HG03520 (cell line): ENCODE results near the gene TLR8.
"Not testable (repeated sequence)": the region's sequence is repeated elsewhere in the genome, so short reads cannot be mapped to it uniquely, and the experiment has no call there.

Source experiments
- ATAC-seq: cut with Tn5 transposase; IDR thresholded peaks from one replicate; pipeline ENCODE4 v1.9.1; 2021; ENCODE audit warnings: mild to moderate bottlenecking, moderate library complexity; ENCODE audit not compliant: unreplicated experiment

TLR8 gene

DNA sequence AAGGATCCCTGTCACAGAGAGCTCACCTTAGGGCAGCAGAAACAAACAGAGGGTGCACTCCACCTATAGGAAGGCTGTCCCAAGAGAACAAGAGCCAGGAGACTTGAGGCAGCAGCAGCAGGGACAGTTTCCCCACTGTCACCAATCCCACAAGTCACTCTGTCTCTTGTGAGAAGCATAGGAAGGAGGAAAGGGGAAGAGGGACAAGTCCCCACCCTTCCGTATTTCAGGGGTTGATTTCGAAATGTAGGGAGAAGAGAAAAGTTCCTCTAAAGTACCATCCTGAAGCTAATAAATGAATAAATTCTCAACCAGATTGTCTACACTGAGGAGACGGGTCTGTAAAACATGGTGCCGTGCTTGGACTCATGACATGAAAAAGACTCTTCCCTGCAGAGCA lies 9.5 kb upstream of the TLR8 start:
- no peak for ATAC-seq

DNA sequence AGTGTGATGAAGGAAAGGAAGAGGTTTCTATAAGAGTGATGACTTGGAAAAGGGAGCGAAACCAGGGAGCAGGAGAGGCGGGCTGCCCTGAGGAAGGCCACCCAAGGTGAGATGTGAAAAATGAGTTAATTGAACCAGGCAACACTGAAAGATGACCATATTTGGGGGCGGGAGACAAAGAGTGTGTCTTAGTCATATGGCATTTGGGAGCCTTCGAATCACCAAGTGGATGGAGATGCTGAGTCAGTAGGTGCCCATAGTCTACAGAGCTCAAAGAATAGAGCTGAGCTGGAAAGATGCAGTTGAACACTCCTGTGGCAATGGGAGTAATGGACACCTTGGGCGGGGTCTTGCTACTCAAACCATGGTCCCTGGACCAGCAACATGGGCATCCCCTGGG lies 8.3 kb upstream of the TLR8 start:
- ATAC-seq, result no peak

DNA sequence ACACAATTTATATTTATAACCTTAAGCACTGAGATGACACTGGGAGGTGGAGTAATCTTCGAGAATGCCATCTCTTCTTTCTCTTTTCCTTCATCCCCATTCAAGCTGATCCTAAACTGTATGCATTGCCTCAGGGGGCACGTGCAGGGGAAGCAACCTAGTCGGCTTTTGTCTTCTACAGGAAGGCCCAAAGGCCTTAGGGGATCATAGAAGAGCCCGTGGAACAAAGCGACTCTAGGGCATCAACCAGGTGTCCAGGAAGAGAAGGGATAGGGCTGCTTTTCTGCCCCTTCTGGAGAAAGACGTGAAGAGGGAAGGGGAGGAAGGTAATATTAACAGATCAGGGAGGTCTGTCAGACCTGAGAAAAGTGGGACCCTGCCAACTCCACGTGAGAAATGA lies 6.9 kb upstream of the TLR8 start:
- no peak for ATAC-seq

DNA sequence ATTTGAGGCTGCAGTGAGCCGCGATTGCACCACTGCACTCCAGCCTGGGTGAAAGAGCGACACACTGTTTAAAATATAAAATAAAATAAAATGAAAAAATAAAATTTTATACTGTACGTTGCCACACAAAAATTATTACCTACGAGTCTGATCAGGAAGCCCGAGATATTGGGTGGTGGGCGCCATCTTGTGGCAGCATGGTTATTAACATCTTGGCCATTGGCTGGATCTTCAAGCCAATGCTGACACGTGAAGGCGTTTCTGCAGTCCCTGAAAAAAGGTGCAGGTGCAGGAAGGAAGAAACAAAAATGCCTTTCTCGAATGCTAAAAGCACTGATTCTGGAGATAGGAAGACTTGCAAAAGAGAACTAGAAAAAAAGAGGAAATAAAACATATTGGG lies 4.9 kb upstream of the TLR8 start:
- peak; percentile 58 for ATAC-seq

DNA sequence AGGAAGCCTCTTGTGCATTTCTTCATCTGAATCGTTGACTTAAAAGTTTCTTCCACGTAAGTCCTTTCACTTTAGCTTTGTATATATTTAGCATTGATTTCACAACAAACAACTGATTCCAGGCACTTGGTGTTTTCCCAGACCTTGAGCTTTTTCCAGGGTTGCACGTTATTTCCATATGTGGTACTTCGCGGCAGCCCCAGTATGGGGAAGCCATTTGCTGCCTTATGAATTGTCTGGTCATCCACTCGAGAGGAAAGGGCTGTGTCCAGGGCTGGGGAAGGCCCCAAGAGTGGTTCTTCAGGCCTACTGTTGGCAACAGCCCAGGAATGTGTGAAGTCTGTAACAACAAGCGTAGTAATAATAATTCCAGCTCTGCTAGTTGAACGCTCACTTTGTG lies 2.8 kb upstream of the TLR8 start:
- no peak for ATAC-seq

DNA sequence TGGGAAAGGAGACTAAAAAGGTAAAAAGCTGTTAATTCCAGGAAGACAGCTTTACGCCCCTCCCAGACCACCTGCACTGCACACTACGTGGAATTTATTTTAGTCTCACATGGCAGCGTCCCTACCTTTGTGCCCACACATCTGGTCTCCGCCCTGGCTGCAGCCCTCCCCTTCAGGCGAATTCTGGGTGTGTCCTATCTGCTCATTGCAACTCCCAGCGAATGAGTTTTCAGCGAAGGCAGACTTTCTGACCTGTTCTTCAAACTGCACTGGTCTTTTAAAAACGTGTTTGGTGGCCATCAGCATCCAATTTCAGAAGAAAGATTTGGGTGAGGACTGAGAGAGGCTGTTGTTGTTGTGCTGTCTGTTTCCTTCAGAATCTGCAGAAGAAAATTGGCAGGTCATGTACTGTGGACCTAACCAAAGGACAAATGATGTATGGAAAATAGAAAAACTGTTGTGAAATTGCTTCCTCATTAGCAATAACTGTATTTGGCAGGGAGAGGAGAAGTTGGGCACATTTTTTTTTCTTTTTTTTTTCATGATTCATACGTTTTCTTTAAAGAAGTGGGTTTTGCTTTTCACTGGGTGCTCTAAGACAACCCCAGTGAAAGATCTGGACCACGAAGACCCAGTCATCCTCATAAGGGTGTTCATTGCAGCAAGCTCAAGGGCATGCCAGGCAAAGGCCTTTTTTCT lies 4.2 kb downstream of the TLR8 start:
- ATAC-seq, result no peak

DNA sequence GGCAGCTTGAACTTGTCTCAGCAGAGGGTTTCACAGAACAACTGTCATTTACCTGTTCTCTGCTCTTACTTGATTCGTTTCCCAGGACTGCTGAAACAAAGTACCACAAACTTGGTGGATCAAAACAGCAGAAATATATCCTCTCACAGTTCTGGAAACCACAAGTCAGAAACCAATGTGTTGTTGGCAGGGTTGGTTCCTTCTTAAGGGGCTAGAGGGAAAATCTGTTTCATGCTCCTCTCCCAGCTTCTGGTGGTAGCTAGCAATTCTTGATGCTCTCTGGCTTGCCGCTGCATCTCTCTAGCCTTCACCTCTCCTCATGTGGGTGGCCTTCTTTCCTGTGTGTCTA lies 4.7 kb downstream of the TLR8 start:
- no peak for ATAC-seq

DNA sequence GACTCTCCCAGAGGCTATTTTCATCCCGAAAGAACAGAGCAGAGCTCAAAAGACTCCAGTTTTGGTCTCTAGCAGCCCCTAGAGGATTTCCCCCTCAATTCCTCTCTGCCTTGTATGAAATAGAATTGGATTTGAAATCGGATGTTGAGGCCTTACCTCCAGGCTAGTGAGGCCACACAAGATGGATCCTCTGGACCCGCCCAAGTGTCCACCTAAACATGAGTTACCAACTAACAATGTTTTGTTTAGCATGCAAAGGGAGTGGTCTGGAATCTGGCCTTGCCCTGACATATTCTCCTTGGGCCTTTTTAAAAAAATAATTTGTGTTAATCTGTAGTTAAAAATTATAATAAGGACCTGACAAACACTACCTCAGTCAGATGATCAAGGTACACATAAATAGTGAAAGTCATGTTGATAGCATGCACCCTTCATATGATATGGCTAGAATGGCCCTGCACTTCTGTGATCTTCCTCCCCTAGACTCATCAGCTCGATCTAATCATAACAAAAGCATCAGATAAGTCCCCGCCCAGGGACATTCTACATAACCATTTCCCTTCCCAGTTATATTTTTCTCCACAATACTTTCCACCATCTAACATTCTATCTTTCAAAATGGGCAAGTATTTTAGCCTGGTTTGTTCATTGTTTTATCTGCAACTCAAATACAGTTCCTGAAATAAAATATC lies 6.5 kb downstream of the TLR8 start:
- ATAC-seq, result no peak

DNA sequence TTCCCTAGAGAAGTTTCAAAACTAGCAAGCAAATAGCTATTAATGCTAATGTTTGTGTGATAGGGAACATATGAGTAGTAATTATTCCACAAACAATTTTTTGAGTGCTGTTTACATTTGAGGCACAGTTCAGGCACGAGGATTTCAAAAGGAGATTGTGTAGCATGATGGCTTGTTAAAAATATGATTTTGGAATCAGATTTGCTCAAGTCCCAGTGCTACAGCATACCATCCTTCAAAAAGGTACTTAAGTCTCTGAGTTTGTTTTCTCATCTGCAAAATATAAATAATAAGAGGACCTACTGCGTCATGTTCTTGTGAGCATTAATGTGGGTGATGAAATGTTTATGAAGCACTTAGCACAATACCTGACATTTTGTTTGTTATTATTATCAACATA lies 11.3 kb downstream of the TLR8 start:
- no peak for ATAC-seq

DNA sequence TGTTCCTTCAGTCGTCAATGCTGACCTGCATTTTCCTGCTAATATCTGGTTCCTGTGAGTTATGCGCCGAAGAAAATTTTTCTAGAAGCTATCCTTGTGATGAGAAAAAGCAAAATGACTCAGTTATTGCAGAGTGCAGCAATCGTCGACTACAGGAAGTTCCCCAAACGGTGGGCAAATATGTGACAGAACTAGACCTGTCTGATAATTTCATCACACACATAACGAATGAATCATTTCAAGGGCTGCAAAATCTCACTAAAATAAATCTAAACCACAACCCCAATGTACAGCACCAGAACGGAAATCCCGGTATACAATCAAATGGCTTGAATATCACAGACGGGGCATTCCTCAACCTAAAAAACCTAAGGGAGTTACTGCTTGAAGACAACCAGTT lies 12.6 kb downstream of the TLR8 start:
- ATAC-seq, result no peak

DNA sequence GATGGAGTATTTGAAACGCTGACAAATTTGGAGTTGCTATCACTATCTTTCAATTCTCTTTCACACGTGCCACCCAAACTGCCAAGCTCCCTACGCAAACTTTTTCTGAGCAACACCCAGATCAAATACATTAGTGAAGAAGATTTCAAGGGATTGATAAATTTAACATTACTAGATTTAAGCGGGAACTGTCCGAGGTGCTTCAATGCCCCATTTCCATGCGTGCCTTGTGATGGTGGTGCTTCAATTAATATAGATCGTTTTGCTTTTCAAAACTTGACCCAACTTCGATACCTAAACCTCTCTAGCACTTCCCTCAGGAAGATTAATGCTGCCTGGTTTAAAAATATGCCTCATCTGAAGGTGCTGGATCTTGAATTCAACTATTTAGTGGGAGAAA lies 13.2 kb downstream of the TLR8 start:
- no peak for ATAC-seq

DNA sequence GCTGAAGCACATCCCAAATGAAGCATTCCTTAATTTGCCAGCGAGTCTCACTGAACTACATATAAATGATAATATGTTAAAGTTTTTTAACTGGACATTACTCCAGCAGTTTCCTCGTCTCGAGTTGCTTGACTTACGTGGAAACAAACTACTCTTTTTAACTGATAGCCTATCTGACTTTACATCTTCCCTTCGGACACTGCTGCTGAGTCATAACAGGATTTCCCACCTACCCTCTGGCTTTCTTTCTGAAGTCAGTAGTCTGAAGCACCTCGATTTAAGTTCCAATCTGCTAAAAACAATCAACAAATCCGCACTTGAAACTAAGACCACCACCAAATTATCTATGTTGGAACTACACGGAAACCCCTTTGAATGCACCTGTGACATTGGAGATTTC lies 14.6 kb downstream of the TLR8 start:
- no peak for ATAC-seq

DNA sequence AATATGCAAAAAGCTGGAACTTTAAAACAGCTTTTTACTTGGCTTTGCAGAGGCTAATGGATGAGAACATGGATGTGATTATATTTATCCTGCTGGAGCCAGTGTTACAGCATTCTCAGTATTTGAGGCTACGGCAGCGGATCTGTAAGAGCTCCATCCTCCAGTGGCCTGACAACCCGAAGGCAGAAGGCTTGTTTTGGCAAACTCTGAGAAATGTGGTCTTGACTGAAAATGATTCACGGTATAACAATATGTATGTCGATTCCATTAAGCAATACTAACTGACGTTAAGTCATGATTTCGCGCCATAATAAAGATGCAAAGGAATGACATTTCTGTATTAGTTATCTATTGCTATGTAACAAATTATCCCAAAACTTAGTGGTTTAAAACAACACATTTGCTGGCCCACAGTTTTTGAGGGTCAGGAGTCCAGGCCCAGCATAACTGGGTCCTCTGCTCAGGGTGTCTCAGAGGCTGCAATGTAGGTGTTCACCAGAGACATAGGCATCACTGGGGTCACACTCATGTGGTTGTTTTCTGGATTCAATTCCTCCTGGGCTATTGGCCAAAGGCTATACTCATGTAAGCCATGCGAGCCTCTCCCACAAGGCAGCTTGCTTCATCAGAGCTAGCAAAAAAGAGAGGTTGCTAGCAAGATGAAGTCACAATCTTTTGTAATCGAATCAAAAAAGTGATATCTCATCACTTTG lies 15.6 kb downstream of the TLR8 start:
- ATAC-seq, result no peak

DNA sequence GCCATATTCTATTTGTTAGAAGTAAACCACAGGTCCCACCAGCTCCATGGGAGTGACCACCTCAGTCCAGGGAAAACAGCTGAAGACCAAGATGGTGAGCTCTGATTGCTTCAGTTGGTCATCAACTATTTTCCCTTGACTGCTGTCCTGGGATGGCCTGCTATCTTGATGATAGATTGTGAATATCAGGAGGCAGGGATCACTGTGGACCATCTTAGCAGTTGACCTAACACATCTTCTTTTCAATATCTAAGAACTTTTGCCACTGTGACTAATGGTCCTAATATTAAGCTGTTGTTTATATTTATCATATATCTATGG lies 16.1 kb downstream of the TLR8 start:
- no peak for ATAC-seq

DNA sequence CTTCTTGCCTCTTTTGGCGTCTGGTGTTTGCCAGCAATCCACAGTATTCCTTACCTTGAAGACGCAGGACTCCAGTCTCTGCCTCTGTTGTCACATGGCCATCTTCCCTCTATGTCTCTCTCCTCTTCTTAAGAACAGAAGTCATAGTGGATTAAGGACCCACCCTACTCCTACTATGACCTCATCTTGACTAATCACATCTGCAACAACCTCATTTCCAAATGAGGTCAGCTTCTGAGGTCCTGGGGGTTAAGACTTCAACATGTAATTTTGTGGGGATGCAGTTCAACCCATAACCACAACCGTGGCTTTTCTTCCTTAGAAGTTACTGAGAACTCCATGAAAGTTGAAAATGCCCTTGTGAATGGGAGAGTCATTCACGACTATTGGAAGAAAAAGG lies 23.3 kb downstream of the TLR8 start:
- ATAC-seq, result no peak

DNA sequence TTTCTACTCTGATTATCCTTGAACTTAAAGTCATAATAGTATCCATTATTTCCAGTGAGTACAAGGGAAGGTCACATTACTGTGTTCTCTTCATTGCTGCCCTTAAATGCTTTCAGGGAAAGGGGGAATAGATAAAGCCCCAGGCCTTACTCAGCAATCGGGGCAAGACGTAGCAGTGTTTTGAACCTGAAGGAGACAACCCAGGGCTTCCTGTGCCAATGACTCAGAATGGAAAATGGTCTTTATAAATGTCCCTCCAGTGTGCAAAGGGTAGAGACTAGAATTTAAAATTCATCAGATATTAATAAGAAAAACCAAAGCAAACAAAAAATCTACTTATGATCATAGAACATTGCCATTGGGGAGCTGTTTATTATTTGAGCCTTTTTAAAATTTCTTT lies 23.7 kb downstream of the TLR8 start:
- ATAC-seq, result no peak

DNA sequence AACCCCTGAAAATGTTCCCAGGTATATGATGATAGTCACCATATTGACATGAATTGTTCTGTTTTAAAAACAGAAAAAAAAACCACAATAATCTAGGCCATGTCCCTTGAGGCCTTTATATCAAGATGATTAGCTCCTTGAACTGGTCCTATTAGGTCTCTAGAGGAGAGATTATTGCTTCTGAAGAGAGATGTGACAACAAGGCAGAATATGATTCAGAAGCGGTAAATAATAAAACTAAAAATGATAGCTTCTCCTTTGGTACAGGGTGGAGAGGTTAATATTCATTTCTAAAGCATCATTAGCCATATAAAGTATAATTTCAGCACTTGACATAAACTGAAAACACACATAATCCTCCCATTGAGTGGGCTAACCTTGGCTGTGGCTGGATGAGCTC lies 25.8 kb downstream of the TLR8 start:
- no peak for ATAC-seq

DNA sequence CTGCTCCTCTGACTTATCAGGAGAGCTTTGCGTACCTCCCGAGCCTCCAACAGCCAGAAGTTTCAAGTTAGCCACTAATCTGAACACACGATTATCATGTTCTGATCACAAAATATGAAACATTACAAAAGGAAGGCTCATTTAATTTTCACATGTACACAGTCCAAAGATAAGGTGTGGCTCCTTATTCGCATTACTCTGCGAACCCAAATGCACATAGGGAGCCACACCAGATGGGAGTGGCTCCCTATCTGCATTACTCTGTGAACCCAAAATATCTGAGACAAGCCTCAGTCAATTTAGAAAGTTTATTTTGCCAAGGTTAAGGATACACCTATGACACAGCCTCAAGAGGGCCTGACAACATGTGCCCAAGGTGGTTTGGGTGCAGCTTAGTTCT lies 28.4 kb downstream of the TLR8 start:
- ATAC-seq, result no peak

DNA sequence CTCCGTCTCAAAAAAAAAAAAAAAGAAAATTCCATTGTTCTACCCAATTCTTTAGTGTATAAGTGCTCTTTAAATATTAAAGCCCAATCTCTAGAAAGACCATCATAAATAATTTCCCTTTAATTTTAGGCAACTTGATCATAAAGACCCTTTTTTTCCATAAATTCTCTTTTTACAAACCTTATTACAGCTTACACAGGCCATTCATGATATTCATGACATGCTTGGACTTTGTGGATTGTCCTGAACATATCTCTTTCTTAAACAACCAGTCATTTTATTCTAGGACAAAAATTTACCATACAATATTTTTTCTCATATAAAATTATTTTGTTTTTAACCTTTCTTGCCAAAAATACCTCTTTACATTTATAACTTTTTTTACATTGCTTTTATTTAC lies 30.5 kb downstream of the TLR8 start:
- ATAC-seq, result no peak

DNA sequence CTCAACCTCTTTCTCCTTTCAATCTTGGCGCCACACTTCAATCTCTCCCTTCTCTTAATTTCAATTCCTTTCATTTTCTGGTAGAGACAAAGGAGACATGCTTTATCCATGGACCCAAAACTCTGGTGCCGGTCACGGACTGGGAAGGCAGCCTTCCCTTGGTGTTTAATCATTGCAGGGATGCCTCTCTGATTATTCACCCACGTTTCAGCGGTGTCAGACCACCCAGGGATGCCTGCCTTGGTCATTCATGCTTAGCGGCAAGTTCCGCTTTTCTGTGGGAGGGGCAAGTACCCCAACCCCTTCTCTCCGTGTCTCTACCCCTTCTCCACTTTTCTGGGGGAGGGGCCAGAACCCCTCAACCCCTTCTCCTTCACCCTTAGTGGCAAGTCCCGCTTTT lies 34.1 kb downstream of the TLR8 start:
- ATAC-seq, result not testable (repeated sequence)

DNA sequence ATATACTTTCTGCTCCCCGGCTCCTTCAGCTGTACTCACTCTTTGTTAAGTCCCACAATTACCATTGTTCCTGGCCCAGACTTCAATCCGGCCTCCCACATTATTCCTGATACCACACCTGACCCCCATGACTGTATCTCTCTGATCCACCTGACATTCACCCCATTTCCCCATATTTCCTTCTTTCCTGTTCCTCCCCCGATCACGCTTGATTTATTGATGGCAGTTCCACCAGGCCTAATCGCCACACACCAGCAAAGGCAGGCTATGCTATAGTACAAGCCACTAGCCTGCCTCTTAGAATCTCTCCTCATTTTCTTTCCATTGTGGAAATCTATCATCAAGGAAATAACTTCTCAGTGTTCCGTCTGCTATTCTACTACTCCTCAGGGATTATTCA lies 37.2 kb downstream of the TLR8 start:
- ATAC-seq, result not testable (repeated sequence)

DNA sequence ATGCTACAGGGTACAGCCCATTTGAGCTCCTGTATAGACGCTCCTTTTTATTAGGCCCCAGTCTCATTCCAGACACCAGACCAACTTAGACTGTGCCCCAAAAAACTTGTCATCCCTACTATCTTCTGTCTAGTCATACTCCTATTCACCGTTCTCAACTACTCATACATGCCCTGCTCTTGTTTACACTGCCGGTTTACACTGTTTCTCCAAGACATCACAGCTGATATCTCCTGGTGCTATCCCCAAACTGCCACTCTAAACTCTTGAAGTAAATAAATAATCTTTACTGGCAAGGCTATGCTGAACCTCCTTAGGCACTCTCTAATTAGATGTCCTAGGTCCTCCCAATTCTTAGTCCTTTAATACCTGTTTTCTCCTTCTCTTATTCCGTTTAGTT lies 38.0 kb downstream of the TLR8 start:
- ATAC-seq, result not testable (repeated sequence)

DNA sequence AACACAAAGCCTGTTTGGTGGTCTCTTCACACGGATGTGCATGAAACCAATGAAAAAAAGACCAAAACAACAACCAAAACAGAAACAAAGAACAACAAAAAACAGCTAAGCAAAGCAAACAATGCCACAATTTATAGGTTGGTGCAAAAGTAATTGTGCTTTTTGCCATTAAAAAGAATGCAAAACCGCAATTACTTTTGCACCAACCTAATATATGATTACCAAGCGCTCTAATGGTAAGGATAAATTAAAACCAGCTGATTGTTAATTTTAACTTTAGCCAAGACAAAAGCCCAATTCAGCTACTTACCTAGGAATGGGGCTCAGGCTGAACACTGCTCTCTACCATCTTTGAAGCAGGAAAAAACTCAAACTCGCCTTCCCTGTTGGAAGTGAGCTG lies 39.1 kb downstream of the TLR8 start:
- no peak for ATAC-seq
